Activated CD8-positive, alpha-beta memory T cell treated with anti-CD3 and anti-CD28 coated beads, Interleukin-2, amount 10 ng/mL, durations not matched to agents 7 days and 5 days (primary cell): ENCODE results near the gene ZNF865. TPM values are rescaled to one million over a fixed set of nuclear protein-coding genes. Genes with fewer than 3 reads are reported as not detected.

Experiments used
- ATAC-seq: fragments of 150-1000 bp; cut with Tn5 transposase; one replicate; pipeline ENCODE4 v1.10.0; 2021; ENCODE audit warnings: moderate library complexity
- CTCF ChIA-PET: fragments of 350-600 bp; sonication (Branson Sonifier 250); formaldehyde crosslinking; loops from one replicate; lab custom pipeline; 2021; ENCODE audit warnings: antibody characterized with exemption; lab: Charles Lee
- DNase-seq: peaks from one replicate; pipeline ENCODE4 v3.0.0-alpha.2; 2020
- H3K27ac Mint-ChIP-seq: one replicate; pipeline ENCODE4 v1.8.0; 2021; ENCODE audit warnings: mild to moderate bottlenecking, mixed read lengths
- H3K27me3 Mint-ChIP-seq: one replicate; pipeline ENCODE4 v1.8.0; 2021; ENCODE audit warnings: mixed read lengths
- H3K36me3 Mint-ChIP-seq: one replicate; pipeline ENCODE4 v1.8.0; 2021; ENCODE audit warnings: mild to moderate bottlenecking, mixed read lengths
- H3K4me1 Mint-ChIP-seq: one replicate; pipeline ENCODE4 v1.8.0; 2021; ENCODE audit warnings: mixed read lengths
- H3K4me3 Mint-ChIP-seq: one replicate; pipeline ENCODE4 v1.8.0; 2021; ENCODE audit warnings: mild to moderate bottlenecking, moderate library complexity, mixed read lengths
- H3K9me3 Mint-ChIP-seq: one replicate; pipeline ENCODE4 v1.8.0; 2022; ENCODE audit warnings: low read depth, mixed read lengths
- total RNA-seq, 2 experiments: library from RNA; stranded (reverse); gene quantifications; one replicate each; pipeline ENCODE4 v1.2.3, GENCODE V29; 2021

Gene ZNF865
- total RNA-seq, 2 experiments from 2014 or later: 14.4 to 16.7 TPM

DNA sequence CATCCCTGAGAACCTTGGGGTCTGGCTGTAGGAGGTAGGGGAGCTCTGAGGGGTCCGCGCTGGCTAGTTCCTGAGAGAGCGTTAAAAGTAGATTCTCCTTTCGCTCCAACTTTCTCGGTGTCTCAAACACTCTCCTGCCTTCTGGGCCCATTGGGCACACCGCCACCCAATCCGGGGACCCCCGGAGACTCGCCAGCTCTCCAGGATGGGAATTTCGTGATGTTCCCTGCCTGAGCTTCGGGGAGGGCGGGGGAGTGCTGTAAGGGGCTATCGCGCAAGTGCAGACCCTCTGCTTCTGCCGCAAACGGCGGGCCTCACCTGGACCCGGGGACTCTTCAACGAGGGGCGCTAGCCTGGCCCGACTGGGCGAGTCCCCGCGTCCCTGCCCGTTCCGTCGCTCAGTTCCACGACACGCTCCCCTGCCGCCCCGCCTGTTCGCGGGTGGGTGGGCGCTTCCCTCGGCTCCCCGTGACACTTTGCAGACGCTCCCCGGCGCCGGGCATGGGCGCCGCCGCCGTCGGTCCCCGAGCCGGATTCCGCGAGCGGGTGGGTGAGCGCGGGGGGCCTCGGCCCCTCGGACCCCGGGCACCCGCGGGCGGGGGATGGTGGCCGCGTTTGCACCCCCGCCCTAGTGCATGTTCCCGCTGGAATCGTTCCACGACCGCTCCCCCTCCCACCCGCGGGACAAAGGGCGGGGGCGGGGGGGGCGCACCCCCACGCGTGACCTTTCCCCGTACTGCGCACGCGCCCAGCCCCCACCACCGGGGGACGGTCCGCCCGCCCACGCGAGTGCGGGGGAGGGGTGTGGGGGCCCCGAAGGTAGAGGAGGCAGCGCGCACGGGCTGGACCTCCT is 42.5 kb downstream of the ZNF865 start, which contains the start of gene CCDC106:
CCDC106 (plus strand) TSS at position 481 of the 853 bp plus-strand sequence. CDS start 835 bp downstream, outside the sequence.
- DNase-seq: no peak
- peaks cover 35% of the 10 kb centered on the region for H3K4me1 Mint-ChIP-seq
- H3K36me3 Mint-ChIP-seq: peaks cover 8% of the 10 kb centered on the region
- peak within 1 kb of the TSS; percentile 71 for H3K4me3 Mint-ChIP-seq
- H3K9me3 Mint-ChIP-seq: no peaks in the 10 kb centered on the region
- ATAC-seq: peak; percentile 9
- CTCF ChIA-PET: interaction anchor here (1.2 to 5.5 kb wide), 4 partner anchors 8 to 67 kb away, joined by 3 to 74 read pairs (median 5); partner anchors contain the start of gene FIZ1
- H3K27ac Mint-ChIP-seq: peak within 1 kb of the TSS; percentile 75
- no peaks in the 10 kb centered on the region for H3K27me3 Mint-ChIP-seq

GRCh38 chr19:55648585-55649267 is 43.3 kb downstream of the ZNF865 start:
- CTCF ChIA-PET: interaction anchor here (1.1 to 5.5 kb wide), 4 partner anchors 9 to 508 kb away, joined by 3 to 74 read pairs (median 4); no protein-coding TSS in a partner anchor
- DNase-seq: no peak
- H3K4me1 Mint-ChIP-seq: peaks cover 30% of the 10 kb centered on the region
- H3K27me3 Mint-ChIP-seq: no peaks in the 10 kb centered on the region
- ATAC-seq: no peak
- peaks cover 8% of the 10 kb centered on the region for H3K36me3 Mint-ChIP-seq
- H3K27ac Mint-ChIP-seq: peak overlapping the region; percentile 52
- H3K4me3 Mint-ChIP-seq: peak overlapping the region; percentile 63
- H3K9me3 Mint-ChIP-seq: no peaks in the 10 kb centered on the region

- ATAC-seq: no peak
- Mint-ChIP-seq H3K27ac (no peak overlapping the region), H3K27me3 (no peaks in the 10 kb centered on the region), H3K9me3 (no peaks in the 10 kb centered on the region), H3K36me3 (peaks cover 8% of the 10 kb centered on the region), H3K4me1 (peaks cover 26% of the 10 kb centered on the region), H3K4me3 (peak overlapping the region; percentile 63)
- DNase-seq: no peak
- CTCF ChIA-PET: interaction anchor here (1.1 to 5.5 kb wide), 4 partner anchors 10 to 509 kb away, joined by 3 to 74 read pairs (median 4); no protein-coding TSS in a partner anchor
Measured at GRCh38 chr19:55649268-55650125, 44.0 kb downstream of the ZNF865 start.

DNA sequence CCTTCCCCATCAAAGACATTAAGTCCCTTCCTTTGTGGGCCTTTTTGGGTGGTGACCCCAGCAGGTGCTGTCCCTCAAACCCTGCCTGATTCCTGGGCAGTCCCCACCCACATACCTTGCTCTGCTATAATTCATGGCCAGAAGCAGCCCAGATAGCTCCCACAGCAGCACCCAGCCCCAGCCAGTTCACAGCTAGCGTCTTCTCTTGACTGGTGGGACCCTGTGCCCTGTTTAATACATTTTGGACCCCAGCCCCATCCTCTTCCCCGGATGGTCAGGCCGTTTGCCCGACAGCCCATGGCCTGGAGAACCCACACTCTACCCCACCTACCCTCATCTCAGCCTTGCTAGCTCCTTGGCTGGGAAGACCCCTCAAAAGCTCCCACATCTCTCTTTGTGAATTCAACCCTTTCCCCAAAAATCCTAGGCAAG is 44.7 kb downstream of the ZNF865 start:
- no peak for DNase-seq
- ATAC-seq: no peak
- no peaks in the 10 kb centered on the region for H3K9me3 Mint-ChIP-seq
- H3K4me3 Mint-ChIP-seq: no peak overlapping the region
- H3K27ac Mint-ChIP-seq: no peak overlapping the region
- peaks cover 21% of the 10 kb centered on the region for H3K4me1 Mint-ChIP-seq
- H3K27me3 Mint-ChIP-seq: no peaks in the 10 kb centered on the region
- CTCF ChIA-PET: interaction anchor here (1.3 to 5.5 kb wide), 2 partner anchors 16 to 509 kb away, joined by 4 to 74 read pairs; no protein-coding TSS in a partner anchor
- peaks cover 8% of the 10 kb centered on the region for H3K36me3 Mint-ChIP-seq

- CTCF ChIA-PET: interaction anchor here (5.5 kb wide), 1 partner anchor 16 kb away, joined by 74 read pairs; no protein-coding TSS in a partner anchor
- Mint-ChIP-seq H3K27ac (no peak overlapping the region), H3K36me3 (peaks cover 6% of the 10 kb centered on the region), H3K9me3 (no peaks in the 10 kb centered on the region), H3K27me3 (no peaks in the 10 kb centered on the region), H3K4me3 (no peak overlapping the region), H3K4me1 (peaks cover 16% of the 10 kb centered on the region)
- ATAC-seq (no peak), DNase-seq (no peak)
Measured at GRCh38 chr19:55650602-55651230, 45.3 kb downstream of the ZNF865 start.

DNA sequence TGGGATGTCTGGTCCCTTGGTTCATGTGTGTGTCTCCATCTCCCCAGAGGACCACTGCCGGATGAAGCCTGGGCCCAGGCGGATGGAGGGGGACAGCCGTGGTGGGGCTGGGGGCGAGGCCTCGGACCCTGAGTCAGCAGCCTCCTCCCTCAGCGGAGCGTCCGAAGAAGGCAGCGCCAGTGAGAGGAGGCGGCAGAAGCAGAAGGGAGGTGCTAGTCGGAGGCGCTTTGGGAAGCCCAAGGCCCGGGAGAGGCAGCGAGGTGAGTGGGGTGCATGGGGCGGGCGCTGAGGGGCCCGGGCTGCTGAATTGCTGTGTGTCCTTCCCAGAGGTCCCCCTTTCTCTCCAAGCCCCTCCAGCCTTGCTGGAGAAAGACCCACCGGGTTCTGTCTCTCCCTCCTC is 45.8 kb downstream of the ZNF865 start:
- CTCF ChIA-PET: no interaction called here
- H3K9me3 Mint-ChIP-seq: no peaks in the 10 kb centered on the region
- peaks cover 11% of the 10 kb centered on the region for H3K36me3 Mint-ChIP-seq
- no peak for DNase-seq
- H3K27me3 Mint-ChIP-seq: no peaks in the 10 kb centered on the region
- ATAC-seq: no peak
- no peak overlapping the region for H3K27ac Mint-ChIP-seq
- no peak overlapping the region for H3K4me3 Mint-ChIP-seq
- peaks cover 20% of the 10 kb centered on the region for H3K4me1 Mint-ChIP-seq

DNA sequence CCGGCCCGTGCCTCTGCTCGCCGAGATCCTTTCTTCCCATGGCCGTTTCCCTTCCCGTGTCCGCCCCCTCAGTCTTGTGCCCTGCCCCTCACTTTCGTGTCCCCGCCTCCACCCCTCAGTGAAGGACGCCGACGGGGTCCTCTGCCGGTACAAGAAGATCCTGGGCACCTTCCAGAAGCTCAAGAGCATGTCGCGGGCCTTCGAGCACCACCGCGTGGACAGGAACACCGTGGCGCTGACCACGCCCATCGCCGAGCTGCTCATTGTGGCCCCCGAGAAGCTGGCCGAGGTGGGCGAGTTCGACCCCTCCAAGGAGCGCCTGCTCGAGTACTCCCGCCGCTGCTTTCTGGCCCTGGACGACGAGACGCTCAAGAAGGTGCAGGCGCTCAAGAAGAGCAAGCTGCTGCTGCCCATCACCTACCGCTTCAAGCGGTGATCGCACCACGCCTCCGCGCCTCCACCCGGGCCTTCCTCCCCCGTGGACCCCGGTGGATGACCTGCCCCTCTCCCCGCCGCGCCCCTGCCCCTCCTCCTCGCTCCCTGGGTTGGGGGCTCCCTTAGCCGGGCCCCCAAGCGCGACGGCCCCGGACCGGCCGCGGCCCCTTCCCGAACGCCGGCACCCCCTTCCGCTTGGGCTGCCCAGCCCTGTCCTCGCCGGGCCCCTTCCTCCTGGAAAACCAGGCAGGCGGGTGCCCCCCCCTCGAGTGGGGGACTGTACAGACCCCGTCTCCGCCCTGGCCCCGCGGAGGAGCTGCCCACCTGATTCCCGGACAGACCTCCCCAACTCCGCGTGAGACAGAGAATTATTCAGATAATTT is 47.1 kb downstream of the ZNF865 start:
- CTCF ChIA-PET: interaction anchor here (0.7 to 3.9 kb wide), 15 partner anchors 9 to 681 kb away, joined by 3 to 104 read pairs (median 4); partner anchors contain the start of genes FIZ1, ZNF524, ZNF581 and ZNF628
- ATAC-seq (no peak), DNase-seq (no peak)
- peak overlapping the region; percentile 13 for H3K4me3 Mint-ChIP-seq
- H3K9me3 Mint-ChIP-seq: no peaks in the 10 kb centered on the region
- no peaks in the 10 kb centered on the region for H3K27me3 Mint-ChIP-seq
- peaks cover 28% of the 10 kb centered on the region for H3K4me1 Mint-ChIP-seq
- H3K27ac Mint-ChIP-seq: no peak overlapping the region
- H3K36me3 Mint-ChIP-seq: peaks cover 23% of the 10 kb centered on the region

DNA sequence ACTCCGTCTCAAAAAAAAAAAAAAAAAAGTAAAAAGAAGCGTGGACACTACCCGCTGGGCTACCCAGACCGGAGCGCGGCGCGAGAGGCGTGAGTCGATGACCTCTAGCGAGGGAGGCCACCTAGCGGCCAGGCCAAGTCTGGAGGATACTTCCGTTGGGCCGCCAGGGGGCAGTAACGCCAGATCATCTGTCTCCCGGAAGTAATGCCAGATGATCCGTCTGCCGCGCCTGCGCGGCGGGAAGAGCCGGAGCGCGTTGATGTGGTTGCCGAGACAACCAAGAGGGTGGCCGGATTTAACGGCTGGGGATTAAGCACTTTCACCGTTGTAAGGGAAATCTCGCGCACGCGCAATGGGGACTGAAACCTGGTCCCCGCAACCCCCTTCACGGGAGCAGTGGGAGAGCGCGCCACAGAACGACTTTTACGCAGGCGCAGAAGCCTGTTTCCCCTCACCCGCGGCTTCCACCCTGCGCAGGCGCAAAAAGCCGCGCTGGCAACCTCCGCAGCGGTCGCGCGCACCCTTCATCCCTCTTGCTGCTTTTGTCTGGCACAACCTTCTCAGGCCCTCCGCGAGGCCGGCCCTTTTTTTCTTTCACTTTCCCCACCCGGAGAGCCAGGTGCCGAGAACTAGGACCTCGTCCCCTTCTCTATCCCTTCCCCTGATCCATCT is 48.3 kb downstream of the ZNF865 start:
- no peaks in the 10 kb centered on the region for H3K9me3 Mint-ChIP-seq
- no peaks in the 10 kb centered on the region for H3K27me3 Mint-ChIP-seq
- peak; percentile 98 for DNase-seq
- CTCF ChIA-PET: interaction anchor here (0.7 to 3.9 kb wide), 27 partner anchors 10 to 679 kb away, joined by 3 to 104 read pairs (median 4); partner anchors contain the start of genes FIZ1, ZNF524, ZNF581 and ZNF628
- H3K4me1 Mint-ChIP-seq: peaks cover 35% of the 10 kb centered on the region
- peak overlapping the region; percentile 95 for H3K27ac Mint-ChIP-seq
- H3K36me3 Mint-ChIP-seq: peaks cover 27% of the 10 kb centered on the region
- peak; percentile 57 for ATAC-seq
- H3K4me3 Mint-ChIP-seq: peak overlapping the region; percentile 88

DNA sequence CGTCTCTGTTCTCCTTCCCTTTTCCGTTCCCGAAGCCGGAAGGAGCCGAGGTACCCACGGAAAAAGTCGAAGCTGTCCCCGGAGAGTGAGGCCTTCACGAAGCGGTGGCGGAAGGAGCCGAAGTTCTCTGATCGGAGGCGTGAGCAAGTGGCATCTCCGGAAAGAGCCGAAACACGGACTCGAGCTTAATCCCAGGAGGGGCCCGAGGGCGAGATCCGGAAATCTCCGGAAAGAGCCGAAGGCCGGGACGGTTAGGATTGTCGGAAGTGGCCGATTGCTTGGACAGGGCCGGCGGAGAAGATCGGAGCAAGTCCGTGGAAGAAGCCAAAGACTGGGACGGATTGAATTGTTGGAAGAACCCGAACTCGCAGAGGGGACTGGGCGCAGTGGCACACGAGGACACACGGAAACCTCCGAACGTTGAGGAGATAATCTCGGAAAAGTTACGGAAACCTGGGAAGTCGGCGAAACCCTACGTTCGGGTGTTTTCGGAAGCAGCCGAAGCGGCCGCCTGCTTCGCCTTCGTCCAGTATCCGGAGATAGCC is 48.9 kb downstream of the ZNF865 start:
- CTCF ChIA-PET: interaction anchor here (0.9 to 3.9 kb wide), 14 partner anchors 11 to 177 kb away, joined by 3 to 104 read pairs (median 5); partner anchors contain the start of genes FIZ1, ZNF524, ZNF581 and ZNF784
- Mint-ChIP-seq H3K4me3 (peak overlapping the region; percentile 88), H3K9me3 (no peaks in the 10 kb centered on the region), H3K36me3 (peaks cover 29% of the 10 kb centered on the region), H3K27me3 (no peaks in the 10 kb centered on the region), H3K4me1 (peaks cover 35% of the 10 kb centered on the region), H3K27ac (peak overlapping the region; percentile 95)
- peak; percentile 100 for DNase-seq
- ATAC-seq: peak; percentile 81

- peak within 1 kb of the TSS; percentile 88 for H3K4me3 Mint-ChIP-seq
- H3K36me3 Mint-ChIP-seq: peaks cover 32% of the 10 kb centered on the region
- DNase-seq (peak; percentile 97), ATAC-seq (peak; percentile 57)
- H3K27ac Mint-ChIP-seq: peak within 1 kb of the TSS; percentile 95
- H3K27me3 Mint-ChIP-seq: no peaks in the 10 kb centered on the region
- H3K9me3 Mint-ChIP-seq: no peaks in the 10 kb centered on the region
- peaks cover 37% of the 10 kb centered on the region for H3K4me1 Mint-ChIP-seq
- CTCF ChIA-PET: interaction anchor here (0.9 to 3.9 kb wide), 14 partner anchors 11 to 178 kb away, joined by 3 to 104 read pairs (median 5); partner anchors contain the start of genes FIZ1, ZNF524, ZNF581 and ZNF784
Measured at GRCh38 chr19:55654868-55655647, 49.6 kb downstream of the ZNF865 start, which contains the start of gene U2AF2. Gene U2AF2, plus strand, starts transcription at chr19:55655035. Its CDS starts 70 bp downstream, at chr19:55655105.
